ENCODE results near the gene OR4D10.
A peak's percentile ranks its signal among the peaks of the same experiment; 100 is the strongest.
"Not testable (repeated sequence)": the region's sequence is repeated elsewhere in the genome, so short reads cannot be mapped to it uniquely, and the experiment has no call there.

Gene OR4D10

DNA sequence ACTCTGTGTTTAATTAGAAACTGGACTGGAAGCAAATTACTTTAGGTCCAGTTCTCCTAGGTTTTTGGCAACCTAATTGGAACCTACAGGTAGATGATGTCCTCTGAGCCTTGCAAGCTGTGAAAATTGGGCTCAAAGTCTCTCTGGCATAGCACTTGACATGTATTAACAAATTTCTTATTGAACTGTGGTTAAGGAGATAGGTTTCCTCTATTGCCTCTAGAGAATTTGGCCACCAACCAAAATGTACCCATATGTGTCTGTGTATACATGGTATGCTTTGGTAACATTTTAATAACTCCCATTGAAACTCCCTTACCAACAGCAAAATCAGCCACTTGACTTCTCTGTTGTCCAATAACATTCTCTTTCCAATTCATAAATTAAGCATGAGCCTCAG is at the start of gene OR4D10:
OR4D10 (plus strand) TSS at position 301 of the 400 bp plus-strand sequence. CDS start 4,115 bp downstream, outside the sequence.
- no peak for DNase-seq (ENCODE audit: low spot score)

DNA sequence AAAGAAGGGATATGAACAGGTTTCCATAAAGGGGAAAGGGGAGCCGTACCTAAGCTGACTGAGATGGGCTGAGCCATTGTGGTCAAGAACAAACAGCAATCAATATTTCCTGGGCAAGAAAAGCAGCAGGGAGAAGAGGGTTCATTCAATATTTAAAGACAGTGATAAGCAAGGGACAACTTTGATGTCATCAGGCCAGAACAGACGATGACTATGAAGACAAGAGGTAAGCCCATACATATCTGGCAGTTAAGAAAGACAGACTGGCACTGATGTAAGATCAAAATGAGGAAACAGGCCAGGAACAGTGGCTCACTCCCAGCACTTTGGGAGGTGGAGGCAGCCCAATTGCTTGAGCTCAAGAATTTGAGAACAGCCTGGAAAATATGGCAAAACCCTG is 49.3 kb upstream of the OR4D10 start:
- no peak for DNase-seq (ENCODE audit: low spot score)

DNA sequence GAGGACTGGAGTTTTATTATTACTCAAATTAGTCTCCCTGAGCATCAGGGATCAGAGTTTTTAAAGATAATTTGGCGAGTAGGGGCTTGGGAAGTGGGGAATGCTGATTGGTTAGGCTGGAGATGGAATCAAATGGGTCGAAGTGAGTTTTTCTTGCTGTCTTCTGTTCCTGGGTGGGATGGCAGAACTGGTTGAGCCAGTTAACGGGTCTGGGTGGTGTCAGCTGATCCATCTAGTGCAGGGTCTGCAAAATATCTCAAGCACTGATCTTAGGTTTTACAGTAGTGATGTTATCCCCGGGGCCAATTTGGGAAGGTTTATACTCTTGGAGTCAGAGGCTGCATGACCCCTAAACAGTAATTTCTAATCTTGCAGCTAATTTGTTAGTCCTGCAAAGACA is 48.0 kb upstream of the OR4D10 start:
- no peak for DNase-seq (ENCODE audit: low spot score)

DNA sequence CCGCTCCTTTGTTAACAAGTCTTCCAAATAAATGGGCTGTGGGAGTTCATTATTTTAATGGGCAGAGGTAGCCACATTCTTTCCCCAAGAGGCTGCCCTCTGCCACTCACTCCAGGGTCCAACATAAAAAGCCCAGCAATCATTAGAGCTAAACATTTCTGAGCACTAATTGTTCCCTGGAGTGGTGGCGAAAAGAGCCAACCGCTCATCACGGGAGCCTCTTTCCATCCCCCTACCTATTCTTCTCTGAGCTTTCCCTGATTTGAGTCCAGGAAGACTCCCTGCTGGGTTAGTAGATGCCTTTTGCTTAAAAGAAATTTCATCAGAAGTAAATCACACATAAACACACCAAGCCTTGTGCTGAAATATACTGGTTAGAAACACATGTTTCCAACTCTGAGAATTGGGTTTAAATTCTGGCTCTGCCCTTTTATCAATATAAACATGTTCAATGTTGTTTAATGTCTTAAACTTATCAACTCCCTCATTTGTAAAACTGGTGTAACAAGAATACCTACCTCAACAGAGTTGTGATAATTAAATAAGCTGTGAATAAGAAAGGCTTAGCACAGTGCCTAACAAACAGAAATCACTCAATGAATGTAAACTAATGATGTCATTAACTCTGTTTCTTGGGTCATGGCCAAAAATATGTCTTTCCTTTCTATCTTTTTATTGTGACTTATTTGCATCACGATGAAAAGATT is 46.6 kb upstream of the OR4D10 start, which contains the start of gene OR5A2:
OR5A2 (minus strand) TSS at position 53 of the 707 bp plus-strand sequence. CDS start 3,460 bp downstream, outside the sequence.
- no peak for DNase-seq (ENCODE audit: low spot score)

DNA sequence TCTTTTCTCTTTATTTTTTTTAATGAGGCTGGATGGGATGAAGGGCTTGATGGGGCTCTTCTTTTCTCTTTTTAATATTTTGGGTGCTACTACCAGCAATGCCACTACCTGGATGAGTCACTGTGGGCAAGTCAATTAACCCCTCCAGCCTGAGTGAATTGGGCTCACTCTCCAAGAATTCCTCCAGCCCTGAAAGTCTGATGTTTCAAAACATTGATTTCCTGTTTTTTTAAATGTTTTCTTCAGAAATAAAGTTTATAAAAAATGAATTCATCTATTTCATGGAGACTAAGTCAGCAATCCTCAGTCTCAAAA is 46.1 kb upstream of the OR4D10 start:
- DNase-seq (ENCODE audit: low spot score), result no peak

DNA sequence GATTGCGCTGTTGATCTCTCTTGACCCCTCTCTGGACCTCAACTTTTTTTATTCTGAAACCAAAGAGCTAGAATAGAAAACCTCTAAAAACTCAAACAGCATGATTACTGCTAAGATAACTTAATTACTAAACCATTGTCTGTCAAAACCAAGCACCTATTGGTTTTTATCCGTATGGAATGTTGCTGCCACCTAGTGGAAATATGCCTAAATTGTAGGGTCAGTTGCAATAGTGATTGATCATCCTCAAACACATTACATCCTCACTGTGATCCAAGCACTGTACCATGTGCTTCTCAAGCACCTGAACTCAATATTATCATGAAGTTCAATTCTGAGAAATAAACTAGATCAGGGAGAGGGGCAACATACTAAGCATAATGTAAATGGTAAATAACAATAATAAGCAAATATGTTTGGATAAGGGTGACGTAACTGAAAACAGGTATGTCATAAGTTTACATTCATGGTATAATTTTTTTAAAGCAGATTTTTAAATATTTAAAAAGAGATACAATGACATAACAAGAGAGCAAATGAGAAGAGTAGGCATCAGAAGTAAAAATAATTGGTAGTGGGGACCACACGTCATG is 43.1 kb upstream of the OR4D10 start:
- DNase-seq (ENCODE audit: low spot score), result peak; percentile 44

DNA sequence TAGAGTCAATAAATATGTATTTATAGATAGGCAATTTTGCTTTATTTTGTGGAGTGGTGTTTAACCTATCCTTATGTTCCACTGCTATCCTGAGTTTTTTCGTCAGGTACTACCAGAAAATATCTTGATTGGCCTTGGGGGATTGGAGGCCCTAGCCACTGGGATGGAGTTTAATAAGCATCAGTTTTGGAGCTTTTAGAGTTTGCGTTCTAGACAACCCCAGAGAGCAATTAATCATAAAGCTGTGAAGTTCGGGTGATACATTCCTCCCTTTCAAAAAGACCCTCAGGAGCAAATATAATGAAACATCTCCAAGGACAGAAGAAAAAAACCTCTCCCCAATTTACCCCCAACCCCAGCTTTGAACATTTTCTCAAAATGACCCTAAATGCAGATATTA is 36.9 kb upstream of the OR4D10 start, which contains the start of gene OR5A1:
OR5A1 (plus strand) TSS at position 301 of the 400 bp plus-strand sequence. CDS start 6,700 bp downstream, outside the sequence.
- no peak for DNase-seq (ENCODE audit: low spot score)

DNA sequence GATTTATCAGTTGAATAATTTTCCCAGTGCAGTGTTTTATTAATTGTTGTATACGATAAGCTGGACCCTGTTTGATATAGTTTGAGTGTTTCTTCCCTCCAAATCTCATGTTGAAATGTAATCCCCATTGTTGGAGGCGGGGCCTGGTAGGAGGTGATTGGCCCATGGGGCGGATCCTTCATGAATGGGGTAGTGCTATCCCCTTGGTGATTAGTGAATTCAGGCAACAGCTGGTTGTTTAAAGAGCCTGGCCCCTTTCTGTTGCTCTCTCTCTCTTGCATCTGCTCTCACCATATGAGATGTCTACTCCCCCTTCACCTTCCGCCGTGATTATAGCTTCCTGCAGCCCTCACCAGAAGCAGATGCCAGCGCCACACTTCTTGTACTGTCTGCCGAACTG is 35.3 kb upstream of the OR4D10 start:
- DNase-seq (ENCODE audit: low spot score), result no peak

DNA sequence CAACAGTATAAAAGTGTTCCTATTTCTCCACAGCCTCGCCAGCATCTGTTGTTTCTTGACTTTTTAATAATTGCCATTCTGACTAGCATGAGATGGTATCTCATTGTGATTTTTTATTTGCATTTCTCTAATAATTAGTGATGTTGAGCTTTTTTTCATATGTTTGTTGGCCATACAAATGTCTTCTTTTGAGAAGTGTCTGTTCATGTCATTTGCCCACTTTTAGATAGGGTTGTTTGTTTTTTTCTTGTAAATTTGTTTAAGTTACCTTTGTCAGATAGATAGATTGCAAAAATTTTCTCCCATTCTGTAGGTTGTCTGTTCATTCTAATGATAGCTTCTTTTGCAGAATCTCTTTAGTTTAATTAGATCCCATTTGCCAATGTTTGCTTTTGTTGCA is 27.5 kb upstream of the OR4D10 start:
- DNase-seq (ENCODE audit: low spot score), result not testable (repeated sequence)

DNA sequence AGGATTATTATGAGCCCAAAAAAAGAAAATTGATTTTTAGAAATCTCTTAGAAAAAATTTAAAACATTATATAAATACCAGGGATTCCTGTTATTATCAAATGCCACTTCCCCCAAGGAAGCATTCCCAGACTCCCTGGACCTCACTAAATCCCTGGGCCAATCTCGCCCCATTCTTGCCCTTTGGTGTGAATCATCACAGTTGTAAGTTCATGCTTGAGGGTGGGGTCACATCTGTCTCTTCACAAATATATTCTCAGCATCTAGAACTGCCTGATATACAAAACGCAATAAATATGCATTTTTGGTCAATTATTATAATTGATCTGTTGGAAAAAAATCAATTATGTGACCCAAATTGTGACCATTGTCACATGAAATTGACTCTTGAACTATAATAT is 24.6 kb upstream of the OR4D10 start:
- no peak for DNase-seq (ENCODE audit: low spot score)

DNA sequence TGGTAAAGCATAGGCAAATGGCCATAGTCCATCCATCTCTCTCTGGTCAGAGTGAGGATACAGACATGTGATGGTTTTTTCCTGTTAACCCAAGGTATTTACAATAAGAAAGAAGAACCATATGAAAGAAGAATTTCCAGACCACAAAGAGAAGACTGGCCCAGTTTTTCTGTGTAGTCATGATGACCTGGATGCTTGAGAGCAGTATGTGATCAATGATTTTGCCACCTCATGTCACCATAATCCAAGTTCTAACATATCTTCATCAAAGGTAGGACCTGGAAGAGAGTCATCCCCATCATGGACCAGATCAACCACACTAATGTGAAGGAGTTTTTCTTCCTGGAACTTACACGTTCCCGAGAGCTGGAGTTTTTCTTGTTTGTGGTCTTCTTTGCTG is 16.5 kb upstream of the OR4D10 start, which contains the start of gene OR4D6:
OR4D6 (plus strand) TSS at position 301 of the 400 bp plus-strand sequence; CDS start at position 301, 0 bp downstream.
- no peak for DNase-seq (ENCODE audit: low spot score)

DNA sequence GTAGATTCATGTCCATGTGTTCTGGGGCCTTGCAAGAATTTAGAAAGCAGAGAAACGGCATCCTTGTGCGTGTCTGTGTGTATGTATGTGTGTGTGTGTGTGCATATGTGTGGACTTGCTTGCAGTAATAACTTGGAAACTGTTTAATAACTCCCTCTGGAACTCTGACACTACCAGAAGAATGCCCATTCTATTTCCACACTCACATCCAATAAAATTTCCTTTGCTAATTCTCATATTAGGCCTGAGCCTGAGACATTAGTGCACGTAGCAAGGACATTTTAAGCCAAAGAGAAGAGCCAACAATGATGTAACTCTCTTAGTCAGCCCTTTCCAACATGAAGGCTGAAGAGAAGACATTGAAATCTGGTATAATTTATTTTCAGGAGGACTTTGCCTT is 13.2 kb upstream of the OR4D10 start:
- no peak for DNase-seq (ENCODE audit: low spot score)

DNA sequence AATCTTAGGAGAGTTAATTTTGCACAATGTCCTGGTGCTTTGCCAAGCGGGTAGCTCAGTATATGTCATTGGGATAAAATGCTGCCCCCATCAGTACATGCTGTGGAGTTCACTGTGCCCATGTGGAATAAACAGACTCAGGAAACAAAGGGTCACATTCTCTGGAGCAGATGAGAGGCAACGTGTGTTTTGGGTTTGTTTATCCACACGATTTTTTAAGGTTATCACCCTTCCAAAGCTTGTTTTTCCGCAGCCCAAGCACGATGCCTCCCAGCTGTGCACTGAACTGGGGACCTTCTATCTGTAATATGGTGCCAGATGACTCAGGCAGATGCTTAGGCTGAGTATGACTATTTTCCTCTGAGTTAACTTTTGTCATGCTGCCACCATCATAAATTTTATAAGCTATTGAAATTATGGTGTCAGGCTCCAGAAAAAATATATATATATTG is 9.9 kb upstream of the OR4D10 start:
- DNase-seq (ENCODE audit: low spot score), result no peak

DNA sequence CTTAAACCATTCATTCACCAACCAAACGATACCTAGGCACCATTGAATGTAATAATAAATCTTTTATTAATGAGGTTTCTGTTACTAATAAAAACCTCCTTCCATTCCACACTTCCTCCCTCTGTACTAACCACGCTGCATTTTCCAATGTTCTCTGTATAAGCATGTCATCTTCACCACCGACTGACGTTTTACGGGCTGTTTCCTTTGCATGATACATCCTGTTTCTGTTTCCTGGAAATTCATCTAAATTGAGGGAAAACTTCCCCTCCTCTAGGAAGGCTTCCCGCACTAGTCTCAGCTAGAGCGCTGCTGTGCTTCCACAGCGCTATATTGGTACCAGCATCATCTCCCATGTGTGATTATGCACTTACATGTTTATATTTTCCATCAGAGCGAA is 2.1 kb downstream of the OR4D10 start:
- no peak for DNase-seq (ENCODE audit: low spot score)

DNA sequence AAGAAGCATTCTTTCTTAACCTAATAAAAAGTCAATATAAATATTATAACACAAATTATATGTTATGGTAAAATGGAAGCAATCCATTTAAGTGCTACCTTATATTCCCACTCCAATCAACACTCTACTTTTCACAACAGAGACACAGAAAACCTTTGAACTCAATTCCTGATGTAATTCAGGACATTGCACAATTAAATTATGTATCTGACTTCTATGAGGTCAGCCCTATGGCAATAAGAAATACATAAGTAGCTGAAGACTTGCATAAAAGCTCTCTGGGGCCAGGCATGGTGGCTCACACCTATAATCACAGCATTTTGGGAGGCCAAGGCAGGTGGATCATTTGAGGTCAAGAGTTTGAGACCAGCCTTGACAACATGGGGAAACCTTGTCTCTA is 6.8 kb downstream of the OR4D10 start:
- DNase-seq (ENCODE audit: low spot score), result no peak

DNA sequence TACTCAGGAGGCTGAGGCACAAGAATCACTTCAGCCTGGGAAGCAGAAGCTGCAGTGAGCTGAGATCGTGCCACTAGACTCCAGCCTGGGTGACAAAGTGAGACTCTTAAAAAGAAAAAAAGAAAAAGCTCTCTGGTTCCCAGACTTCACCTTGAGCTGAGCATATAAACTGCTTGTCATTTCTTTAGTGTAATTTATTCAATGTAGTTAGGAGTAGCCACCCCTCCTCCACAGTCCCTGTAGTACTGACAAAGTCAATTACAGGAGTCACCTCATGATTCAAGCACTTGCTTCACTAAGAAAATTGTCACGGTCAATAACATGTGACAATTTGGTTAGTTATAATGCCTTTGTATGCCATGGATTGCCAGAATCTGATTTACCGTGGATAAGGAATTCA is 7.2 kb downstream of the OR4D10 start:
- no peak for DNase-seq (ENCODE audit: low spot score)

DNA sequence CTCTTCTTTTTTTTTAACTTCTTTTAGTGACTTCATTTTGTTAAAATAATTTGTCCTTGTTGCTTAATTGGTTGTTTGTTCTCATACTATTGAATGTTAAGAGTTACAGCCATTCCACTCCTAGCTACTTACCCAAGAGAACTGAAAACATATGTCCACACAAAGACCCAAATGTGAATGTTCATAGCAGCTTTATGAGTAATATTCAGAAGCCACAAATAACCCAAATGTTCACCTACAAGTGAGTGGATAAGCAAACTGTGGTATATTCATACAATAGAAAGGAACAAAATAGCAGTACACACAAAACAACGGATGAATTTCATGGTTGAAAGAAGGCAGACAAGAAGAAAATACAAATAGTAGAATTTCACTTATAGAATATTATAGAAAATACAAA is 28.8 kb downstream of the OR4D10 start:
- no peak for DNase-seq (ENCODE audit: low spot score)

DNA sequence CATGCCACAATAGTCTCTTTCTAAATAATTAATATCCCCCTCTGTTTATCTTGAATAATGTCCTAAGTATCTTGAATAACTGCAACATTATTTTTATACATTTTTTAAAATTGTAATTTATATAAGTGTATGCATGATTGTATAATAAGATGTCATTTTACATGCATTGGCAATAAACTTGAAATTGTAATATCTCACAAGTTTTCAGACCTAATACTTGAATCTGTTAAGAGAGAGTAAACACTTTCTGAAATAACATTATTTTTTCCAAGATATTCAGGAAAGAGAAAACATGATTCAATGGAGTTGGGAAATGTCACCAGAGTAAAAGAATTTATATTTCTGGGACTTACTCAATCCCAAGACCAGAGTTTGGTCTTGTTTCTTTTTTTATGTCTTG is 30.2 kb downstream of the OR4D10 start, which contains the start of gene OR4D11:
OR4D11 (plus strand) TSS at position 301 of the 400 bp plus-strand sequence; CDS start at position 301, 0 bp downstream.
- no peak for DNase-seq (ENCODE audit: low spot score)

DNA sequence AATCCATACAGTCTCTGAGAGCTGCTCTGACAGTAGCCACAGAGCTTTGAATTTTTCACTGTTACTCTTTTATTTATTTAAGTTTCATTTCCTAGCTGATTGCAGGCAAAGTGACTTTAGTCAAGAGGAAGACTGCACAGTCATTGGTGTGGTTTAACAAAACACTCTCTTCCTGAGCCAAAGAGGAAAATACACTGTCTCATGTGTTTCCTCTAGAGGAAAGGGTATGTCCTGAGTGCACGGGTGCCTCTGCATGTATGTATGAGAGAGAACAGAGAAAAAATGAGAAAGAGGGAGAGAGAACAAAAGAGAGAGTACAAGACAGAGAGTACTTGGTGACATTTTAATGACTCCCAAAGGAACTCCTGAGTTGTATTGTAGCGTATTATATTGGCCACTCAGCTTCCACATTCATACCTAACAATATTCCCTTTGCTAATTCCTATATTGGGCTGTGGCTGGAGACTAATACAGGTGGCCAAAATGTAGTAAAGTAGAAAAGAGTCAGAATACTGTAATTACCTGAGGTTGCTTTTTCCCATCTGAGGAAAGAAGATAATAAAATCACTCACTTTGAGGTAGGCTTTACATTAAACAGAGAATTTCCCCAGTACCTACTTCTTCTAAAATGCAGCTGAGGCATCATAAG is 38.0 kb downstream of the OR4D10 start, which contains the start of gene OR4D9:
OR4D9 (plus strand) TSS at position 599 of the 649 bp plus-strand sequence. CDS start 3,374 bp downstream, outside the sequence.
- no peak for DNase-seq (ENCODE audit: low spot score)

DNA sequence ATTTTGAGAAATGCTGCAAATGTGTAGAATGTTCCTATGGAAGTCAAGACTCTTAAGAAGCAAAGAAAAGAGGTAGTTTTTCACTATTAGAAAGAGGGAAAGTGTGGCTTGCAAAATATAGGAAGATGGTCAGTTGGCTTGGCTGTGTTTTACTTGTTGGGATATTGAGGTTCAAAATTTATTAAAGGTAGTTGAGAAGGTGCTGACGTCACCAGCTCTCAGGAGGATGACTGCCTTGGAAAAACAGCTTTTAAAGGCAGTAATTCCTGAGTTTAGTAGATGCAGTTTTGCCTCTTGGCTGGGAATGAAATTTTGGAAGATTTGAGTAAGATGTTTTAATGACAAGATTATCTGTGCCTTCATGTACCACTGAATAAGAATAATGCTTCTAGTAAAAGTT is 38.6 kb downstream of the OR4D10 start:
- no peak for DNase-seq (ENCODE audit: low spot score)

DNA sequence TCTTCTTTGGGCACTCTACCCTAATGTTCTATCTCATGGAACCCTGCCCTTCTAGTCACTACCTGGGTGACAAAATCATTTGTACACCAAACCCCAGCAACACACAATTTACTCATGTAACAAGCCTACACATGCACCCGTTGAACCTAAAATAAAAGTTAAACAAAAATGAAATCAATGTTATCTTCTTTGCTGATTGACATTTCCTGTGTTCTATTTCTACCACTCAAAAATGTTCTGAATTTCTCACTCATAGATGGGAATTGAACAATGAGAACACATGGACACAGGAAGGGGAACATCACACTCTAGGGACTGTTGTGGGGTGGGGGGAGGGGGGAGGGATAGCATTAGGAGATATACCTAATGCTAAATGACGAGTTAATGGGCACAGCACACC is 47.0 kb downstream of the OR4D10 start:
- not testable (repeated sequence) for DNase-seq (ENCODE audit: low spot score)

DNA sequence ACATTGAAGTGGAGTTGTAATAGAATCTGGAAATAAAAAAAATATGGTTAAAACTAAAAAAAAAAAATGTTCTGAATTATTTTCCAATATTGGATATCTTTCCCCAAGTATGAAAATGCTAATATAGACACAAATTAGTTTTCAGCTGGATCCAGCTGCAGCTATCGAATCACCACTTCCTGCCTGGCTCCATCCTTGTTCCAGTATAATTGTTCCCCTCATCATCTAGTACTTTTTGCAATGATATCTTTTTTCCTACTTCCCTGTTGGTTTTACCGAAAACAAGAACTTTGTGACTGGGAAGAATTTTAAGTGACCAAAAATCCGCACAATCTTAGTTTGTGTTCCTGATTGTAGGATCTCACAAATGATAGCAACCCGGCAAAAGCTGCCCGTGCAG is 47.6 kb downstream of the OR4D10 start:
- no peak for DNase-seq (ENCODE audit: low spot score)

DNA sequence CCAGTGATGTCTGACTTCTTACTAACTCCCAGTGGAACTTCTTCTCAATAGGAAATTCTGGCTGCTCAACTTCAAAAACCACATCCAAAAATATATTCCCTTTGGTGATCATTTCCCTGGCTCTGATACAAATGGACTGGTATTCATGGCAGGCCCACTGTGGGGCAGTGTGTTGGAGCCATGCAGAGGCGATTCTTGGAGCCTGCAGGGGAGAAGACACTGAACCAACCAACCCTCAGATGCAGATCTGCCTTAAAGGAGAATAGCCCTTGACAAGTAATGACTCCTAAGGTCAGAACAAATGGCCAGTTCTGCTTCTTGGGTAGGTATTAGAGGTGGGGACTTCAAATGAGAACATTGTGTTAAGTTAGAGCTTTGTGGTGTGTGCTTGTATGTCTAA is 50.4 kb downstream of the OR4D10 start:
- DNase-seq (ENCODE audit: low spot score), result no peak
